D341Med (cell line): ENCODE measurements around the gene GBP4.

Source experiments
- DNase-seq: peaks from one replicate; pipeline ENCODE4 v3.0.0; 2012; ENCODE audit warnings: low spot score

Gene GBP4

GRCh38 chr1:89170170-89171066 is 28.3 kb downstream of the GBP4 start:
- no peak for DNase-seq

GRCh38 chr1:89169166-89169565 is 29.6 kb downstream of the GBP4 start:
- no peak for DNase-seq

- DNase-seq, result no peak
Measured at GRCh38 chr1:89167590-89168230, 31.0 kb downstream of the GBP4 start.

GRCh38 chr1:89166705-89167104 is 32.0 kb downstream of the GBP4 start:
- no peak for DNase-seq

- no peak for DNase-seq
Measured at GRCh38 chr1:89165811-89166210, 32.9 kb downstream of the GBP4 start.

GRCh38 chr1:89151047-89151446 is 47.7 kb downstream of the GBP4 start:
- no peak for DNase-seq

- no peak for DNase-seq
Measured at GRCh38 chr1:89149976-89150375, 48.8 kb downstream of the GBP4 start.

- DNase-seq, result no peak
Measured at GRCh38 chr1:89149229-89149628, 49.5 kb downstream of the GBP4 start.

GRCh38 chr1:89147678-89148658 is 50.8 kb downstream of the GBP4 start:
- DNase-seq, result no peak

GRCh38 chr1:89146721-89147120 is 52.0 kb downstream of the GBP4 start:
- DNase-seq, result no peak

- no peak for DNase-seq
Measured at GRCh38 chr1:89143484-89143883, 55.3 kb downstream of the GBP4 start.

GRCh38 chr1:89142160-89142559 is 56.6 kb downstream of the GBP4 start:
- DNase-seq, result no peak

GRCh38 chr1:89133747-89134146 is 65.0 kb downstream of the GBP4 start:
- no peak for DNase-seq
